ENCODE measurements around the gene SST.

The SST gene

GRCh38 chr3:187669675-187670504 lies at the start of gene SST:
TSS of gene SST (minus strand) at chr3:187670394. CDS start at chr3:187670291, 103 bp downstream.
- DNase-seq (ENCODE audit: low spot score), result peak; percentile 30

DNA sequence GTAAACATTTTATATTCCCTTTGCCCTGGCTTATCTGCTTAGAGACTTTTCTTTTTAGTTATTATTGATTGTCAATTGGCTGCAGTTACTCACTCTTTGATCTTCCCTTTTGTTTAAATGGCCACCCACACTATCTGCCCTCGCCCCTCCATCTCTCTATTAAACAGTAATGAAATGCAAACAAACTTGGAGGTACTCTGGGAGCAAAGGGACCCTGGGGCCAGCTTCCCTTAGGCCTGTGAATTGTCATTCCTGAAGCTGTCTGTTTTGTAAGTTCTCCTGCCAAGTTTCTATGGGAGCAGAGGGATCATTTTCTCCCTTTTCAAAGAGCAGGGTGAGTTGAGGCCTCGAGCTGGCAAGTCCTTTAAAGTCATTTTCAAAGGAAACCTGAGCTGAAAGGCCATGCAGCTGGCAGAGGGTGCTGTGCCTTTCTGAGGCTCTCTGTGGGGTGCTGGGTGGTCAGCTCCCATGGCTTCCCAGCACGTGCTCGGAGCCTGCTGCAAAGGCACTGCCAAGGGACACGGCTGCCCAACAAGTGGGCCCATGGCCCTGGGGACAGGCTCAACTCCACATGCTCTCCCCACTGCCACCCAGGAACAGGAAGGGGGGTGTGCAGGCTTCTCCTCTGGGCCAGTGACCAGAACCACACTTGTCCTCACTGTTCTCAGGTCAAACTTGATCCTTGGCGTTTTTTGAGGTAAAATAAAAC lies 49.6 kb upstream of the SST start:
- DNase-seq (ENCODE audit: low spot score), result no peak

DNA sequence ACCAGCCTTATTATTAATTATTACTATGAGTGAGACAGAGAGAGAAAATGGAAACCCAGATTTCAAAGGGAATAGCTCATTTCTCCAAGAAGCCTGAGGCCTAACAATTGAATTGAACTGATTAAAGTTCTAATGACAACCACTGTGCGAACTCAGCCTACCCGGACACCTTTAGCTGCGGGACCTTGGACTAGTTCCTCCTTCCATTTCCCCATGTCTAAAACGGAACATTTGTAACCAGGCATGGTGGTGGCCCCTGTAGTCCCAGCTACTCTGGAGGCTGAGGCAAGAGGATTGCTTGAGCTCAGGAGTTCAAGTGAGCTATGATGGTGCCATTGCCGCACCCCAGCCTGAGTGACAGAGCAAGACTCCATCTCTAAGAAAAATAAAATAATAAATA lies 48.6 kb upstream of the SST start:
- no peak for DNase-seq (ENCODE audit: low spot score)

DNA sequence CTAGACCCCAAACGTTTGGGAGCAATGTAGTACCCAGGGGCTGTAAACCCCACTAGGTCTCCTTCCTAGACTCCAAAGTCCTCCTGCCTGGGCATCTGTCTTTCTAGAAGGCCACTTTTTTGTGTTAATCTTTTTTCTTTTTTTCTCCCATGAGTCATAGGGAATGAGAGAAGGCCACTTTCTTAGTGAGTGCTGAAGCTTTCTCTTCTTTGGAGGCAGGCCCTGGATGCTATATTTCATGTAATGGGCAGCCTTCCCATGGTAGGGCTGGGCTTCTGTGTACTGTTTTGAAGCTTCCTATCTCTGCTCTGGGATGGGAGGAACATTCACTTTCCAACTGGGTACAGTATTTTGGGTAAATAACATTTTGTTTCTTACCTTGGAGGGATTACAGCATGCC lies 47.4 kb upstream of the SST start:
- no peak for DNase-seq (ENCODE audit: low spot score)

- peak; percentile 75 for DNase-seq (ENCODE audit: low spot score)
These were observed 44.3 kb upstream of the SST start for GRCh38 chr3:187714404-187714979.

DNA sequence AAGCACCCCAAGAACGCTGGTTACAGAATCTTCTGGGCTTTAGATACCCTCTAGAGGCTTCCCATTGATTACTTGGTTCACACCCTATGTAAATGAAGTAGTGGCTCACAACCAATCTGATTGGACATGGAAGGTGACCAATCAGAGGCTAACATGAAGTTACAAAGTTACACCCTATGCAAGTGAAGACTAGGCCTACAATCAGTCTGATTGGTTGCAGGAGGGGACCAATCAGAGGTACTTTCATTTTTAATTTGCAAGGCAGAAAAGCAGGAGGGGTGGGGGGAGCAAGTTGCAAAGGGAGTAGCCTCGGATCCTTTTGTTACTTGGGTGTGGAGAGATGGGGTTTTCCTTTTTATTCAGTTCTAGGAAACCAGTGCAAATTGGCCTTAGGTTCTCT lies 43.3 kb upstream of the SST start:
- no peak for DNase-seq (ENCODE audit: low spot score)

DNA sequence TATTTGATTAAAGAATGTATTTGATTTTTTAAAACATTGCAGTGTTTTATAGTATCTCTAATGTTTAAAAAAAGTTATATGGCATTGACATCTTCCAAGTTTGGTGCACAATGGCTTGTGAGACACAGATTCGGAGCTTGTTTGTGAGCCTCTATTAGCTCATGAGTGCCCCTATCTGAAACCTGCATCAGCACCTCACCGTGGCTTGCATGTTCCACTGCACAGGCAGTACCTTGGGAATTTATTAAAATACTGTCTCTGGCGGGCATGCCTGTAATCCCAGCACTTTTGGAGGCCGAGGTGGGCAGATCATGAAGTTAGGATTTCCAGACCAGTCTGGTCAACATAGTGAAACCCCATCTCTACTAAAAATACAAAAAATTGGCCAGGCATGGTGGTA lies 39.0 kb upstream of the SST start:
- DNase-seq (ENCODE audit: low spot score), result no peak

DNA sequence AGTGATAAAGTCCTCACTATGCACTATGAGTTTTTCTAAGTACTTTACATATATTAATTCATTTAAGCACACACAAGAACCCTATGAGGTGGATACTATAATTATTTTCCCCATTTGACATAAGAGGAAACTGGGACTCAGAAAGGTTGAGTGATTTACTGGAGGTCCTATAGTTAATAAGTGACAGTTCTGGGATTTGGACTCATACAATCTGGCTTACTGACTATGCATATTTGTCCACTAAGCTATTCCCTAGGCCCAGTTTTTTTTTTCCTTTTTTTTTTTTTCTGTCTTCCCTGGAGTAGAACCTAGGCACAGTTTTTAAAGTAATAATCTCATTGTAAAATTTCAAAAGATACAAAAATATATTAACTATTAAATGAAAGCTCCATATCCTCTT lies 38.5 kb upstream of the SST start:
- no peak for DNase-seq (ENCODE audit: low spot score)

- DNase-seq (ENCODE audit: low spot score), result peak; percentile 15
These were observed 36.8 kb upstream of the SST start for GRCh38 chr3:187706971-187707370.

- no peak for DNase-seq (ENCODE audit: low spot score)
These were observed 35.0 kb upstream of the SST start for GRCh38 chr3:187705164-187705563.

GRCh38 chr3:187702507-187703033 lies 32.4 kb upstream of the SST start, which contains the start of gene RTP2:
TSS of gene RTP2 (minus strand) at chr3:187702557. CDS start at chr3:187702128, 429 bp downstream.
- no peak for DNase-seq (ENCODE audit: low spot score)

GRCh38 chr3:187700249-187700648 lies 30.1 kb upstream of the SST start:
- DNase-seq (ENCODE audit: low spot score), result no peak

GRCh38 chr3:187698499-187699399 lies 28.6 kb upstream of the SST start:
- no peak for DNase-seq (ENCODE audit: low spot score)

- DNase-seq (ENCODE audit: low spot score), result no peak
These were observed 25.8 kb upstream of the SST start for GRCh38 chr3:187696021-187696420.

- DNase-seq (ENCODE audit: low spot score), result no peak
These were observed 25.3 kb upstream of the SST start for GRCh38 chr3:187695449-187695848.

GRCh38 chr3:187694801-187695200 lies 24.6 kb upstream of the SST start:
- DNase-seq (ENCODE audit: low spot score), result no peak

- DNase-seq (ENCODE audit: low spot score), result no peak
These were observed 23.2 kb upstream of the SST start for GRCh38 chr3:187693431-187693830.

DNA sequence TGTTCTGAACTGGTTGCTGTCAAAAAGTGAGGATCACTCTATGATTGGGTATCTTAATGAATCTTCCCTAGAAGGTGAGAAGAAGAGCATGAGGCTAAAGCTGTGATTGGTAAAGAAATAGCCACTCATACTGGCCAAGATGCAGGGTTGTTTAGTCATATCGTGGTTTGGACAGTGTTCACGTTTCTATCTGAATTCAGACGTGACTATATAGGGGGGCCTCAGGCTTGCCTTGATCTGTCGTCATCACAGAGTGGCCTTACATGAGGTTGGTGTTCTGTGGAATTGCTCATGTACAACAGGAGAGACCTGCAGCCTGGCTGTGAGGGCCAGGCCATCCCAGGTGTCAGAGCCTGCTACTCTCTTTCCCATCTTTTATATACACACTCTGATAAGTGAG lies 19.8 kb upstream of the SST start:
- DNase-seq (ENCODE audit: low spot score), result no peak

- no peak for DNase-seq (ENCODE audit: low spot score)
These were observed 16.6 kb upstream of the SST start for GRCh38 chr3:187686621-187687273.

GRCh38 chr3:187685948-187686347 lies 15.8 kb upstream of the SST start:
- DNase-seq (ENCODE audit: low spot score), result no peak

GRCh38 chr3:187684880-187685279 lies 14.7 kb upstream of the SST start:
- no peak for DNase-seq (ENCODE audit: low spot score)

All from kidney capillary endothelial cell (primary cell).